MM.1S (cell line): ENCODE results near the gene DDX31.

ENCODE experiments used
- DNase-seq: peaks from one replicate; pipeline ENCODE4 v3.0.0-alpha.2; 2015
- H2AFZ ChIP-seq: fragments of 300-600 bp; sonication (generic); 2 replicates; pipeline ENCODE4 v1.6.0; 2016; ENCODE audit warnings: antibody characterized with exemption, low read length
- H3F3A ChIP-seq: fragments of 300-600 bp; sonication (generic); 2 replicates; pipeline ENCODE4 v1.6.1; 2016; ENCODE audit warnings: mild to moderate bottlenecking, antibody characterized with exemption, low read length, moderate library complexity, mixed read lengths; ENCODE audit not compliant: insufficient read depth
- H3K27ac ChIP-seq: fragments of 300-600 bp; sonication (generic); 2 replicates; pipeline ENCODE4 v1.5.1; 2016; ENCODE audit warnings: mild to moderate bottlenecking, low read length
- H3K27me3 ChIP-seq: fragments of 300-600 bp; sonication (generic); replicated peaks from 2 replicates; pipeline ENCODE4 v1.6.0; 2016; ENCODE audit warnings: low read length; ENCODE audit not compliant: insufficient read depth
- H3K36me3 ChIP-seq: fragments of 300-600 bp; sonication (generic); replicated peaks from 2 replicates; pipeline ENCODE4 v1.6.1; 2016; ENCODE audit warnings: mild to moderate bottlenecking, low read length, mixed read lengths; ENCODE audit not compliant: insufficient read depth
- H3K4me1 ChIP-seq: fragments of 300-600 bp; sonication (generic); 2 replicates; pipeline ENCODE4 v1.6.1; 2016; ENCODE audit warnings: low read length, mixed read lengths
- H3K4me2 ChIP-seq: fragments of 300-600 bp; sonication (generic); 2 replicates; pipeline ENCODE4 v1.6.0; 2016; ENCODE audit warnings: low read depth, low read length
- H3K4me3 ChIP-seq: fragments of 300-600 bp; sonication (generic); 2 replicates; pipeline ENCODE4 v1.5.1; 2016; ENCODE audit warnings: low read length, mixed read lengths
- H3K79me2 ChIP-seq: fragments of 300-600 bp; sonication (generic); 2 replicates; pipeline ENCODE4 v1.6.1; 2016; ENCODE audit warnings: mixed run types, low read length, mixed read lengths
- H3K9ac ChIP-seq: fragments of 300-600 bp; sonication (generic); 2 replicates; pipeline ENCODE4 v1.6.1; 2016; ENCODE audit warnings: low read length, mixed read lengths
- H3K9me2 ChIP-seq: fragments of 300-600 bp; sonication (generic); replicated peaks from 2 replicates; pipeline ENCODE4 v1.6.1; 2016; ENCODE audit warnings: mild to moderate bottlenecking, low read length, mixed read lengths; ENCODE audit not compliant: insufficient read depth
- H3K9me3 ChIP-seq: fragments of 300-600 bp; sonication (generic); replicated peaks from 2 replicates; pipeline ENCODE4 v1.6.1; 2016; ENCODE audit warnings: mild to moderate bottlenecking, low read length, mixed read lengths; ENCODE audit not compliant: insufficient read depth
- H4K20me1 ChIP-seq: fragments of 300-600 bp; sonication (generic); 2 replicates; pipeline ENCODE4 v1.6.1; 2016; ENCODE audit warnings: mild to moderate bottlenecking, low read length, moderate library complexity, mixed read lengths; ENCODE audit not compliant: insufficient read depth
- CTCF ChIP-seq: fragments of 300-600 bp; sonication (generic); IDR thresholded peaks from 2 replicates; pipeline ENCODE4 v1.5.1; 2016; ENCODE audit warnings: antibody characterized with exemption, low read length, mixed read lengths
- EZH2 ChIP-seq: fragments of 300-600 bp; sonication (generic); optimal IDR thresholded peaks from 2 replicates; pipeline ENCODE3; 2017; ENCODE audit warnings: low read depth, mild to moderate bottlenecking, antibody characterized with exemption, low read length, mixed read lengths
- EZH2phosphoT487 ChIP-seq: fragments of 300-600 bp; sonication (generic); IDR thresholded peaks from 2 replicates; pipeline ENCODE4 v1.6.1; 2018; ENCODE audit warnings: antibody characterized with exemption, low read length

The DDX31 gene

GRCh38 chr9:132646726-132647125 is 23.1 kb downstream of the DDX31 start:
- Histone ChIP-seq H3K36me3 (peaks cover 11% of the 10 kb centered on the region; the same call in 1 of the 2 replicates), H3K27me3 (no peaks in the 10 kb centered on the region), H3K27ac (no peak overlapping the region), H3F3A (no peaks in the 10 kb centered on the region), H3K79me2 (no peaks in the 10 kb centered on the region), H3K9me3 (no peaks in the 10 kb centered on the region), H3K4me2 (no peak overlapping the region), H4K20me1 (no peaks in the 10 kb centered on the region), H3K4me3 (no peak overlapping the region), H3K4me1 (no peaks in the 10 kb centered on the region), H3K9me2 (no peaks in the 10 kb centered on the region), H3K9ac (no peak overlapping the region), H2AFZ (no peak overlapping the region)
- DNase-seq, result no peak
- TF ChIP-seq CTCF, result no peak
- no peak for TF ChIP-seq EZH2phosphoT487

- no peaks in the 10 kb centered on the region for H3K27me3 ChIP-seq
- DNase-seq, result no peak
These were observed 24.1 kb downstream of the DDX31 start for GRCh38 chr9:132645711-132646110.

GRCh38 chr9:132645306-132645705 is 24.5 kb downstream of the DDX31 start:
- Histone ChIP-seq H3K9ac (no peak overlapping the region), H3K4me1 (no peaks in the 10 kb centered on the region), H3K79me2 (no peaks in the 10 kb centered on the region), H2AFZ (no peak overlapping the region), H4K20me1 (no peaks in the 10 kb centered on the region), H3K36me3 (peaks cover 9% of the 10 kb centered on the region; the same call in 1 of the 2 replicates), H3K9me3 (no peaks in the 10 kb centered on the region), H3K9me2 (no peaks in the 10 kb centered on the region), H3K27me3 (no peaks in the 10 kb centered on the region), H3K4me2 (no peak overlapping the region), H3K4me3 (no peak overlapping the region), H3F3A (no peaks in the 10 kb centered on the region), H3K27ac (no peak overlapping the region)
- TF ChIP-seq EZH2phosphoT487 (no peak), CTCF (no peak), EZH2 (no peak)
- DNase-seq, result no peak

More at GRCh38 chr9:132645711-132646110, 24.1 kb downstream of the DDX31 start:
- no peaks in the 10 kb centered on the region for H3F3A ChIP-seq
- no peak overlapping the region for H3K9ac ChIP-seq
- H3K4me3 ChIP-seq, result no peak overlapping the region
- H3K36me3 ChIP-seq, result peaks cover 11% of the 10 kb centered on the region; the same call in 1 of the 2 replicates
- H3K79me2 ChIP-seq, result no peaks in the 10 kb centered on the region
- TF ChIP-seq CTCF, result no peak
- no peak for TF ChIP-seq EZH2phosphoT487
- TF ChIP-seq EZH2, result no peak
- no peak overlapping the region for H3K27ac ChIP-seq
- H3K9me2 ChIP-seq, result no peaks in the 10 kb centered on the region
- no peaks in the 10 kb centered on the region for H3K9me3 ChIP-seq
- H4K20me1 ChIP-seq, result no peaks in the 10 kb centered on the region
- no peaks in the 10 kb centered on the region for H3K4me1 ChIP-seq
- no peak overlapping the region for H3K4me2 ChIP-seq
- no peak overlapping the region for H2AFZ ChIP-seq

GRCh38 chr9:132644251-132644650 is 25.5 kb downstream of the DDX31 start:
- H3K4me1 ChIP-seq, result no peaks in the 10 kb centered on the region
- no peak overlapping the region for H3K9ac ChIP-seq
- no peaks in the 10 kb centered on the region for H3K9me3 ChIP-seq
- no peak overlapping the region for H3K4me3 ChIP-seq
- TF ChIP-seq EZH2, result no peak
- peak; percentile 23 for TF ChIP-seq CTCF
- H2AFZ ChIP-seq, result no peak overlapping the region
- no peaks in the 10 kb centered on the region for H3K9me2 ChIP-seq
- H3F3A ChIP-seq, result no peaks in the 10 kb centered on the region
- peaks cover 9% of the 10 kb centered on the region; the same call in 1 of the 2 replicates for H3K36me3 ChIP-seq
- no peaks in the 10 kb centered on the region for H3K79me2 ChIP-seq
- H3K4me2 ChIP-seq, result no peak overlapping the region
- no peak for DNase-seq
- H4K20me1 ChIP-seq, result no peaks in the 10 kb centered on the region
- H3K27me3 ChIP-seq, result no peaks in the 10 kb centered on the region
- no peak overlapping the region for H3K27ac ChIP-seq
